ENCODE data around the gene TMEM260. TPM values are rescaled to one million over a fixed set of nuclear protein-coding genes. Genes with fewer than 3 reads are reported as not detected.

The TMEM260 gene
- total RNA-seq (10 to 100 TPM; 33.6 to 37.0 TPM), polyA plus RNA-seq (10 to 100 TPM; 10.8 to 14.8 TPM)

DNA sequence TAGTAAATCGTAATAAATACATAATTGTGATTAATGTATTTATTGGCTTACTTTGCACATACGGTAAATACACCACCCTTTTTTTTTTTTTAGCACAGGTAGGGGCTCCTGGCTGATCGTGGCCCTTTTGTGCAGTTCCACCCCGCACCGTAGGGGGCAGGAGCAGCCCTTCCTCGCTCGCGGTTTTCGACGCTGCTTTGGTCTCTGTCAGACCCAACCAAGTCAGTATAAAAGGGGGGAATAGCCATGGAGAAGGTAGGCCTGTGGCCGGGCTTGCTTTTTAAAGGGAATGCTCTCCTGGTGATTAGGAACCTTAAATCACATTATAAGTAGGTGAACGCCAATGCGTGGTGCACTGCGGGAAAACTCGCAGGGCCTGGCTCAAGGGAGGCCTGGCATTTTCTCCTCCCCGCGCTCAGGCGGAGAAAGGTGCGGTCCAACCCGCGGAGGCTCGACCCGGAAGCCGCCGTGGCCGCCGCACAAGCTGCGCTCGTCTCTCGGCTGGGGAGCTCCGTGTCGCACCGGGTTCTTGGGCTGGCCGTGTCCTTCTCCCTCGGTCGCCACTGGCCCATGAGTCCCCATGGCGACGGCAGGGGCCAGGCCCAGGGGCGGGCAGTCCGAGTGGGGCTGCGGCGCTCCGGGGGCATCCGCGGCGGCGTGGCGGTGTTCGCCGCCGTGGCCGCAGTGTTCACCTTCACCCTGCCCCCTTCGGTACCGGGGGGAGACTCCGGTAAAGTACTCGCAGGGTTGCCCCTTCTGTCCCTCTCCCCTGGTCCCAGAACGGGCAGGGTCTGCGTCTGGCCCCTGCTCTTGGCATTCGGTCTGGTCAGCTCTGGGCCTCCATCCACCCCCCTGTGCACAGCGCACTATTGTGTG lies at the start of gene TMEM260:
TMEM260 (plus strand) TSS at position 454 of the 876 bp plus-strand sequence; CDS start at position 571, 117 bp downstream.
- Mint-ChIP-seq H3K9me3 (no peaks in the 10 kb centered on the region), H3K27me3 (no peaks in the 10 kb centered on the region), H3K36me3 (peaks cover 0 to 10% of the 10 kb centered on the region in 2 donors), H3K4me3 (peak within 1 kb of the TSS; percentile 90 to 99 (median 92)), H3K27ac (peak within 1 kb of the TSS in 6 of 7 donors; percentile 91 to 99 (median 97)), H3K4me1 (peaks cover 30 to 48% (median 35%) of the 10 kb centered on the region in 4 donors)
- H3K27me3 ChIP-seq (ENCODE audit: insufficient read depth, low read length) = no peaks in the 10 kb centered on the region
- POLR2A ChIA-PET (ENCODE audit: partially characterized antibody) = interaction anchor here (0.5 to 1.8 kb wide), 9 partner anchors 11 to 1679 kb away, joined by 3 to 12 read pairs (median 3); partner anchors contain the start of genes AP5M1, EXOC5, MAPK1IP1L and SOCS4
- intact Hi-C loops (cut with micrococcal nuclease) = loop anchor here (1.0 to 5.0 kb wide), 4 partner anchors 462 to 997 kb away; partner anchors contain the start of genes KTN1, NAA30 and PELI2
- no peaks in the 10 kb centered on the region for H3K9me3 ChIP-seq (ENCODE audit: control insufficient read depth in 1 of 2, low read length in 2 of 2)
- peak within 1 kb of the TSS; percentile 92 to 94 for H3K4me3 ChIP-seq (ENCODE audit: low read length in 2 of 2)
- H3K4me1 ChIP-seq (ENCODE audit: insufficient read depth, low read length) = peaks cover 41% of the 10 kb centered on the region
- H3K27ac ChIP-seq (ENCODE audit: low read depth, low read length) = peak within 1 kb of the TSS; percentile 83
- no peaks in the 10 kb centered on the region for H3K36me3 ChIP-seq (ENCODE audit: insufficient read depth, low read length)
- DNase-seq = peak; percentile 90 to 94 (median 93)
- CTCF ChIA-PET (ENCODE audit: partially characterized antibody) = interaction anchor here (0.7 to 4.2 kb wide), 6 partner anchors 9 to 810 kb away, joined by 3 to 30 read pairs (median 4); partner anchors contain the start of genes AP5M1 and EXOC5

DNA sequence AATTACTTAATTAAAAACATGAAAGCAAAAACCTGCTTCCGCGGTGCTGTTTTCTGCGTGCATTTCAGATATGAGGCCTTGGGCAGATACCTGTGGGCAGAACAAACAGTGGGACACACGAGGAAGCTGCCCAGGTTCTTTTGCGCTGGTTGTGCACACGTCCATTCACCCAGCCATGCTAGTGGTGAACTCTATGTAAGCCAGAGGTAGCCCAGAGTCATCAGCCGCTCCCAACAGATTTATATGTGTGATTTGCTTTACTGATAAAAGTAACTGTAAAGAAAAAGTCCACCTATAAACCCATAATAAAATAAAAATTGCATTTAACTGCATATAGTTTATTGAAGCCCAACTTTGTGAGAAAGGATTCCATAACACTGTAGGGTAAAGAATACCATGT lies 47.1 kb upstream of the TMEM260 start:
- Mint-ChIP-seq H3K36me3 (no peaks in the 10 kb centered on the region), H3K27ac (no peak overlapping the region), H3K27me3 (peaks cover 1 to 8% of the 10 kb centered on the region in 2 donors), H3K9me3 (no peaks in the 10 kb centered on the region), H3K4me1 (no peaks in the 10 kb centered on the region), H3K4me3 (no peak overlapping the region)
- DNase-seq = no peak
- Histone ChIP-seq H3K9me3 (ENCODE audit: control insufficient read depth in 1 of 2, low read length in 2 of 2) (no peaks in the 10 kb centered on the region), H3K36me3 (ENCODE audit: insufficient read depth, low read length) (no peaks in the 10 kb centered on the region), H3K27me3 (ENCODE audit: insufficient read depth, low read length) (no peaks in the 10 kb centered on the region), H3K27ac (ENCODE audit: low read depth, low read length) (no peak overlapping the region), H3K4me1 (ENCODE audit: insufficient read depth, low read length) (no peaks in the 10 kb centered on the region), H3K4me3 (ENCODE audit: low read length in 2 of 2) (no peak overlapping the region)
- POLR2A ChIA-PET (ENCODE audit: partially characterized antibody) = no interaction called here
- intact Hi-C loops (cut with micrococcal nuclease) = no loop called here
- CTCF ChIA-PET (ENCODE audit: partially characterized antibody) = interaction anchor here (0.8 kb wide), 1 partner anchor 57 kb away, joined by 3 read pairs; no protein-coding TSS in a partner anchor

GRCh38 chr14:56534656-56535055 lies 44.9 kb upstream of the TMEM260 start:
- H3K27me3 ChIP-seq (ENCODE audit: insufficient read depth, low read length) = no peaks in the 10 kb centered on the region
- no peaks in the 10 kb centered on the region for H3K36me3 Mint-ChIP-seq
- H3K27ac Mint-ChIP-seq = no peak overlapping the region
- no peak for DNase-seq
- no peak overlapping the region for H3K27ac ChIP-seq (ENCODE audit: low read depth, low read length)
- no peaks in the 10 kb centered on the region for H3K4me1 ChIP-seq (ENCODE audit: insufficient read depth, low read length)
- H3K4me1 Mint-ChIP-seq = no peaks in the 10 kb centered on the region
- ChIA-PET CTCF (ENCODE audit: partially characterized antibody) (no interaction called here), POLR2A (ENCODE audit: partially characterized antibody) (no interaction called here)
- no peaks in the 10 kb centered on the region for H3K9me3 Mint-ChIP-seq
- peaks cover 1 to 8% of the 10 kb centered on the region in 2 donors for H3K27me3 Mint-ChIP-seq
- intact Hi-C loops (cut with micrococcal nuclease) = no loop called here
- no peaks in the 10 kb centered on the region for H3K36me3 ChIP-seq (ENCODE audit: insufficient read depth, low read length)
- H3K9me3 ChIP-seq (ENCODE audit: control insufficient read depth in 1 of 2, low read length in 2 of 2) = no peaks in the 10 kb centered on the region
- H3K4me3 Mint-ChIP-seq = no peak overlapping the region
- no peak overlapping the region for H3K4me3 ChIP-seq (ENCODE audit: low read length in 2 of 2)

DNA sequence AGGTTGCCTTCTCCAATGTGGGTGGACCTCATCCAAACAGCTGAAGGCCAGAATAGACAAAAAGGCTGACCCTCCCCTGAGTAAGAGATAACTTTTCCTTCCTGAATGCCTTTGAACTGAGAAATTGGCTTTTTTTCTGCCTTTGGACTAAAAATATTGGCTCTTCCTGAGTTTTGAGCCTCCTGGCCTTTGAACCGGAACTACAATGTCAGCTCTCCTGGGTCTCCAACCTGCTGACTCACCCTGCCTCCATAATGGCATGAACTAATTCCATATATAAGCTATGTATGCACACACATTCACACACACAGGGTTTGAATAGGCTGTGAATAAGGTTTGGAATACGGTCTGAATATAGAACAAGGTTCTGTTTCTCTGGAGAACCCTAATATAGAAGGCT lies 39.7 kb upstream of the TMEM260 start:
- Mint-ChIP-seq H3K36me3 (no peaks in the 10 kb centered on the region), H3K4me1 (no peaks in the 10 kb centered on the region), H3K9me3 (peaks cover 0 to 1% (median 0%) of the 10 kb centered on the region in 8 donors), H3K27ac (no peak overlapping the region), H3K27me3 (peaks cover 0 to 2% of the 10 kb centered on the region in 2 donors), H3K4me3 (no peak overlapping the region)
- no peaks in the 10 kb centered on the region for H3K9me3 ChIP-seq (ENCODE audit: control insufficient read depth in 1 of 2, low read length in 2 of 2)
- H3K36me3 ChIP-seq (ENCODE audit: insufficient read depth, low read length) = no peaks in the 10 kb centered on the region
- H3K27ac ChIP-seq (ENCODE audit: low read depth, low read length) = no peak overlapping the region
- H3K4me1 ChIP-seq (ENCODE audit: insufficient read depth, low read length) = no peaks in the 10 kb centered on the region
- no peaks in the 10 kb centered on the region for H3K27me3 ChIP-seq (ENCODE audit: insufficient read depth, low read length)
- H3K4me3 ChIP-seq (ENCODE audit: low read length in 2 of 2) = no peak overlapping the region
- DNase-seq = no peak
- intact Hi-C loops (cut with micrococcal nuclease) = no loop called here
- ChIA-PET POLR2A (ENCODE audit: partially characterized antibody) (no interaction called here), CTCF (ENCODE audit: partially characterized antibody) (no interaction called here)

DNA sequence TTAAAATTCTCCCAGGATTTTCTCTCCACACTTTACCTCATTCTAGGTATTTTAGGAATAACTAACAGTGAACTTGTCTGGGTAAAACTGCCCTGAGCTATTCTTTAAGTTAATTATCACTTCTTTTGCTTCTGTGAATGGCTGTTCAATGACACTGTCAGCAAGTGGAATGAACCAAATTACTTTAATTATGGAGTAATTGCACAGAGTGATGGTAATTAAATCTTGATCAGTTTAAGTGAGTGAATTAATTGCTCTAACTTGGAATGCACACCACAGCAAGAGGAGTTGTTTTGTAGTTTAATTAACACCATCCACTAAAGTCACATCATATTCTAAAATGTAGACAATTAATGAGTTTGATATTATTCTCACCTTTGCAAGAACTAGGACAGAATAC lies 36.2 kb upstream of the TMEM260 start:
- no peak overlapping the region for H3K4me3 Mint-ChIP-seq
- POLR2A ChIA-PET (ENCODE audit: partially characterized antibody) = no interaction called here

DNA sequence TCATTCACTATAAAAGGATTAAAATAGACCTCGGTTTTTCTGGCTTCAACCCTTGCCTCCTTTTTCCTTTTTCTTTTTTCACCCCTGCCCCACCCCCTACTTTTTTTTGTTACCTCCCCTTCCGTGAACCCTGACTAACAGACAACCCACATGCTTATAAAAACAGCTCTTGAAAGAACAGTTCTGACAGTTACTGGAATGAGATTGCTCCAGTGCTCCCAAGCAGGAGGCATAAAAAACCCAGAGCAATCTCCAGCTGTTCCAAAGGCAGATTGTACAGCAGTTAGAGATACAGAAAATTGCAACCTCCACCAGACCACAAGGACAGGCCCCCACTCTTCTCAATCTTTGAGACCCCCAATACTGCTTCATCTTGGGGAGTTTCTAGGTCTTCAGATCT lies 29.9 kb upstream of the TMEM260 start:
- CTCF ChIA-PET (ENCODE audit: partially characterized antibody) = no interaction called here
- H3K4me3 Mint-ChIP-seq = no peak overlapping the region
- Histone ChIP-seq H3K36me3 (ENCODE audit: insufficient read depth, low read length) (no peaks in the 10 kb centered on the region), H3K4me1 (ENCODE audit: insufficient read depth, low read length) (no peaks in the 10 kb centered on the region), H3K9me3 (ENCODE audit: control insufficient read depth in 1 of 2, low read length in 2 of 2) (no peaks in the 10 kb centered on the region), H3K27me3 (ENCODE audit: insufficient read depth, low read length) (no peaks in the 10 kb centered on the region), H3K27ac (ENCODE audit: low read depth, low read length) (no peak overlapping the region), H3K4me3 (ENCODE audit: low read length in 2 of 2) (no peak overlapping the region)
- H3K27me3 Mint-ChIP-seq = peaks cover 0 to 15% of the 10 kb centered on the region in 2 donors
- H3K27ac Mint-ChIP-seq = no peak overlapping the region
- DNase-seq = no peak
- POLR2A ChIA-PET (ENCODE audit: partially characterized antibody) = no interaction called here
- intact Hi-C loops (cut with micrococcal nuclease) = loop anchor here (10.0 kb wide), 1 partner anchor 655 kb away; no protein-coding TSS in a partner anchor
- no peaks in the 10 kb centered on the region for H3K36me3 Mint-ChIP-seq
- no peaks in the 10 kb centered on the region for H3K9me3 Mint-ChIP-seq
- no peaks in the 10 kb centered on the region for H3K4me1 Mint-ChIP-seq

More for the DNA sequence above, 36.2 kb upstream of the TMEM260 start:
- no peaks in the 10 kb centered on the region for H3K27me3 ChIP-seq (ENCODE audit: insufficient read depth, low read length)
- peaks cover 0 to 1% (median 0%) of the 10 kb centered on the region in 8 donors for H3K9me3 Mint-ChIP-seq
- H3K4me3 ChIP-seq (ENCODE audit: low read length in 2 of 2) = no peak overlapping the region
- no peaks in the 10 kb centered on the region for H3K4me1 ChIP-seq (ENCODE audit: insufficient read depth, low read length)
- CTCF ChIA-PET (ENCODE audit: partially characterized antibody) = no interaction called here
- no peaks in the 10 kb centered on the region for H3K36me3 Mint-ChIP-seq
- no peak overlapping the region for H3K27ac Mint-ChIP-seq
- no peaks in the 10 kb centered on the region for H3K36me3 ChIP-seq (ENCODE audit: insufficient read depth, low read length)
- H3K27ac ChIP-seq (ENCODE audit: low read depth, low read length) = no peak overlapping the region
- intact Hi-C loops (cut with micrococcal nuclease) = no loop called here
- H3K9me3 ChIP-seq (ENCODE audit: control insufficient read depth in 1 of 2, low read length in 2 of 2) = no peaks in the 10 kb centered on the region
- no peaks in the 10 kb centered on the region for H3K4me1 Mint-ChIP-seq
- peaks cover 0 to 2% of the 10 kb centered on the region in 2 donors for H3K27me3 Mint-ChIP-seq
- DNase-seq = no peak

GRCh38 chr14:56552615-56553014 lies 27.0 kb upstream of the TMEM260 start:
- Mint-ChIP-seq H3K4me1 (no peaks in the 10 kb centered on the region), H3K4me3 (no peak overlapping the region), H3K27me3 (peaks cover 12 to 31% of the 10 kb centered on the region in 2 donors), H3K9me3 (no peaks in the 10 kb centered on the region), H3K36me3 (no peaks in the 10 kb centered on the region), H3K27ac (no peak overlapping the region)
- no peak for DNase-seq
- no peak overlapping the region for H3K4me3 ChIP-seq (ENCODE audit: low read length in 2 of 2)
- CTCF ChIA-PET (ENCODE audit: partially characterized antibody) = no interaction called here
- H3K4me1 ChIP-seq (ENCODE audit: insufficient read depth, low read length) = no peaks in the 10 kb centered on the region
- no peak overlapping the region for H3K27ac ChIP-seq (ENCODE audit: low read depth, low read length)
- POLR2A ChIA-PET (ENCODE audit: partially characterized antibody) = interaction anchor here (1.2 kb wide), 1 partner anchor 27 kb away, joined by 3 read pairs; the partner anchor contains the start of gene TMEM260
- no peaks in the 10 kb centered on the region for H3K36me3 ChIP-seq (ENCODE audit: insufficient read depth, low read length)
- intact Hi-C loops (cut with micrococcal nuclease) = loop anchor here (10.0 kb wide), 1 partner anchor 652 kb away; no protein-coding TSS in a partner anchor
- no peaks in the 10 kb centered on the region for H3K27me3 ChIP-seq (ENCODE audit: insufficient read depth, low read length)
- H3K9me3 ChIP-seq (ENCODE audit: control insufficient read depth in 1 of 2, low read length in 2 of 2) = no peaks in the 10 kb centered on the region

Measured in CD4-positive, alpha-beta memory T cell (primary cell).